ENCODE data around the gene COL11A2. TPM values are rescaled to one million over a fixed set of nuclear protein-coding genes. Genes with fewer than 3 reads are reported as not detected.
A peak's percentile ranks its signal among the peaks of the same experiment; 100 is the strongest.

Gene COL11A2
- total RNA-seq (2014; rRNA removed), result 0.58 and 0.63 TPM in 2 replicates
- percentile 23 among the genes with signal in this experiment for Bru-seq, nascent RNA
- percentile 57 among the genes with signal in this experiment for BruChase-seq, experiment 1, labeled RNA remaining after a 6-hour chase
- BruChase-seq, experiment 2, labeled RNA remaining after a 2-hour chase, result percentile 42 among the genes with signal in this experiment
- long read RNA-seq, partial matches to known transcripts, result 3 of 4 reads
- long read RNA-seq, other reads (novel, unspliced or antisense), result 1 of 4 reads

- DNase-seq, result no peak
- TF ChIP-seq CTCF (conservative IDR thresholded peaks at IDR 0.05; ENCODE audit: low read depth, low read length), result no peak
- TF ChIP-seq EZH2 (IDR thresholded peaks at IDR 0.05; ENCODE audit: low read length, unreplicated experiment), result no peak
- no peak for TF ChIP-seq EZH2phosphoT487 (IDR thresholded peaks at IDR 0.05; ENCODE audit: borderline replicate concordance, low read length)
- Histone ChIP-seq H3K9ac (ENCODE audit: low read length) (no peak within 1 kb of the TSS), H3K27ac (ENCODE audit: low read length) (no peak within 1 kb of the TSS), H4K20me1 (ENCODE audit: low read length) (no peaks in the 10 kb centered on the region), H3K27me3 (ENCODE audit: low read length) (no peaks in the 10 kb centered on the region), H3K9me3 (ENCODE audit: low read length) (no peaks in the 10 kb centered on the region), H3K36me3 (ENCODE audit: low read depth, low read length) (peaks cover 26% of the 10 kb centered on the region), H3K4me1 (ENCODE audit: insufficient read depth, low read length) (no peaks in the 10 kb centered on the region), H3K79me2 (ENCODE audit: low read length) (0 out of 2 replicates have a peak, but pooled peaks cover 4% of the 10 kb centered on the region), H3K4me2 (ENCODE audit: low read length) (no peak within 1 kb of the TSS), H3F3A (ENCODE audit: low read length, unreplicated experiment) (no peaks in the 10 kb centered on the region), H3K9me2 (replicated peaks; ENCODE audit: low read length) (no peaks in the 10 kb centered on the region), H2AFZ (ENCODE audit: low read length) (no peak within 1 kb of the TSS), H3K4me3 (ENCODE audit: low read length) (no peak within 1 kb of the TSS)
- BruUV-seq (replicated peaks), result no TSS peak
- ChIA-PET POLR2A (ENCODE audit: unreplicated experiment) (no interaction called here), CTCF (no interaction called here)
- intact Hi-C loops (cut with micrococcal nuclease), result no loop called here
- ATAC-seq, result no peak
These were observed at the start of gene COL11A2 for GRCh38 chr6:33192105-33192646. Gene COL11A2, minus strand, starts transcription at chr6:33192467. Its CDS starts 227 bp downstream, at chr6:33192240.

GRCh38 chr6:33241968-33242367 is 49.7 kb upstream of the COL11A2 start:
- no peak for ATAC-seq

More at GRCh38 chr6:33241968-33242367, 49.7 kb upstream of the COL11A2 start:
- intact Hi-C loops (cut with micrococcal nuclease), result no loop called here
- Histone ChIP-seq H3K9me3 (ENCODE audit: low read length) (no peaks in the 10 kb centered on the region), H3K4me3 (ENCODE audit: low read length) (no peak overlapping the region), H4K20me1 (ENCODE audit: low read length) (no peaks in the 10 kb centered on the region), H3K4me1 (ENCODE audit: insufficient read depth, low read length) (no peaks in the 10 kb centered on the region), H3F3A (ENCODE audit: low read length, unreplicated experiment) (no peaks in the 10 kb centered on the region), H3K9me2 (replicated peaks; ENCODE audit: low read length) (no peaks in the 10 kb centered on the region), H2AFZ (ENCODE audit: low read length) (no peak overlapping the region), H3K27ac (ENCODE audit: low read length) (no peak overlapping the region), H3K9ac (ENCODE audit: low read length) (no peak overlapping the region), H3K4me2 (ENCODE audit: low read length) (no peak overlapping the region), H3K79me2 (ENCODE audit: low read length) (no peaks in the 10 kb centered on the region), H3K36me3 (ENCODE audit: low read depth, low read length) (no peaks in the 10 kb centered on the region), H3K27me3 (ENCODE audit: low read length) (peaks cover 23% of the 10 kb centered on the region; the same call in 1 of the 2 replicates)
- ChIA-PET POLR2A (ENCODE audit: unreplicated experiment) (no interaction called here), CTCF (no interaction called here)
- no TSS peak for BruUV-seq (replicated peaks)
- TF ChIP-seq EZH2 (IDR thresholded peaks at IDR 0.05; ENCODE audit: low read length, unreplicated experiment), result no peak
- TF ChIP-seq EZH2phosphoT487 (IDR thresholded peaks at IDR 0.05; ENCODE audit: borderline replicate concordance, low read length), result no peak
- no peak for TF ChIP-seq CTCF (conservative IDR thresholded peaks at IDR 0.05; ENCODE audit: low read depth, low read length)
- DNase-seq, result no peak

Measured in PC-3 (cell line).